BE2C (cell line): ENCODE results near the gene CCK. TPM values are rescaled to one million over a fixed set of nuclear protein-coding genes. Genes with fewer than 3 reads are reported as not detected.

ENCODE experiments used
- DNase-seq: peaks from one replicate; pipeline ENCODE4 v3.0.0-alpha.2; 2020
- H3K27me3 ChIP-seq: fragments of 250-450 bp; sonication (Bioruptor Pico); 2 replicates; pipeline ENCODE4 v1.5.1; 2020; ENCODE audit warnings: mild to moderate bottlenecking
- H3K36me3 ChIP-seq: fragments of 250-450 bp; sonication (Bioruptor Pico); 2 replicates; pipeline ENCODE4 v1.5.1; 2020; ENCODE audit warnings: mild to moderate bottlenecking
- H3K4me1 ChIP-seq: fragments of 250-450 bp; sonication (Bioruptor Pico); 2 replicates; pipeline ENCODE4 v1.5.1; 2020
- H3K4me3 ChIP-seq: 2 replicates; pipeline ENCODE4 v1.5.1; 2011; ENCODE audit warnings: low read depth, low read length
- H3K9me3 ChIP-seq: fragments of 250-450 bp; sonication (Bioruptor Pico); 2 replicates; pipeline ENCODE4 v1.5.1; 2020
- CTCF ChIP-seq: IDR thresholded peaks from 2 replicates; pipeline ENCODE4 v1.5.1; 2012; ENCODE audit warnings: mild to moderate bottlenecking, low read depth, low read length
- polyA plus RNA-seq: library from polyadenylated mRNA; unstranded; fragments of >200 nt; gene quantifications from one replicate; pipeline ENCODE4 v1.2.1, GENCODE V29; 2012; ENCODE audit warnings: low read depth, missing spikeins; ENCODE audit not compliant: insufficient read length, insufficient read depth

Gene CCK
- polyA plus RNA-seq, result not detected

GRCh38 chr3:42266085-42266484 is at the start of gene CCK:
CCK (minus strand) TSS chr3:42266185; CDS start chr3:42263630, 2,555 bp downstream.
- TF ChIP-seq CTCF, result no peak
- no peak within 1 kb of the TSS for H3K4me3 ChIP-seq
- no peak for DNase-seq

GRCh38 chr3:42314411-42314810 is 48.4 kb upstream of the CCK start:
- DNase-seq, result no peak
- Histone ChIP-seq H3K4me3 (no peak overlapping the region), H3K9me3 (no peaks in the 10 kb centered on the region), H3K4me1 (no peaks in the 10 kb centered on the region), H3K36me3 (no peaks in the 10 kb centered on the region), H3K27me3 (no peaks in the 10 kb centered on the region)
- no peak for TF ChIP-seq CTCF

More at GRCh38 chr3:42266085-42266484, at the start of gene CCK:
- no peaks in the 10 kb centered on the region for H3K36me3 ChIP-seq
- no peaks in the 10 kb centered on the region for H3K4me1 ChIP-seq
- no peaks in the 10 kb centered on the region for H3K9me3 ChIP-seq
- peaks cover 44% of the 10 kb centered on the region for H3K27me3 ChIP-seq

GRCh38 chr3:42308651-42309050 is 42.7 kb upstream of the CCK start:
- Histone ChIP-seq H3K9me3 (no peaks in the 10 kb centered on the region), H3K27me3 (no peaks in the 10 kb centered on the region), H3K4me3 (no peak overlapping the region), H3K4me1 (no peaks in the 10 kb centered on the region), H3K36me3 (no peaks in the 10 kb centered on the region)
- TF ChIP-seq CTCF, result no peak
- DNase-seq, result no peak

- Histone ChIP-seq H3K36me3 (no peaks in the 10 kb centered on the region), H3K27me3 (no peaks in the 10 kb centered on the region), H3K4me1 (no peaks in the 10 kb centered on the region), H3K4me3 (no peak overlapping the region), H3K9me3 (no peaks in the 10 kb centered on the region)
- no peak for DNase-seq
- no peak for TF ChIP-seq CTCF
Observed at GRCh38 chr3:42306499-42306898, 40.5 kb upstream of the CCK start.

GRCh38 chr3:42302924-42303634 is 37.1 kb upstream of the CCK start:
- no peak for DNase-seq
- H3K4me3 ChIP-seq, result no peak overlapping the region
- no peak for TF ChIP-seq CTCF

GRCh38 chr3:42301446-42302175 is 35.6 kb upstream of the CCK start:
- Histone ChIP-seq H3K9me3 (no peaks in the 10 kb centered on the region), H3K4me3 (no peak overlapping the region), H3K4me1 (no peaks in the 10 kb centered on the region), H3K36me3 (no peaks in the 10 kb centered on the region), H3K27me3 (no peaks in the 10 kb centered on the region)
- TF ChIP-seq CTCF, result no peak
- no peak for DNase-seq

More at GRCh38 chr3:42302924-42303634, 37.1 kb upstream of the CCK start:
- Histone ChIP-seq H3K27me3 (no peaks in the 10 kb centered on the region), H3K4me1 (no peaks in the 10 kb centered on the region), H3K36me3 (no peaks in the 10 kb centered on the region), H3K9me3 (no peaks in the 10 kb centered on the region)
